ENCODE results near the gene WBP1.
"Not testable (repeated sequence)": the region's sequence is repeated elsewhere in the genome, so short reads cannot be mapped to it uniquely, and the experiment has no call there.

The WBP1 gene

GRCh38 chr2:74457129-74457548 lies 1.1 kb upstream of the WBP1 start:
- no peak for DNase-seq

GRCh38 chr2:74457549-74458131 lies 598 bp upstream of the WBP1 start:
- peak; percentile 86 to 88 for DNase-seq

GRCh38 chr2:74458938-74459363 lies 713 bp downstream of the WBP1 start:
- DNase-seq, result no peak

- DNase-seq, result not testable (repeated sequence)
These were observed 1.4 kb downstream of the WBP1 start for GRCh38 chr2:74459503-74460118.

GRCh38 chr2:74460187-74460586 lies 1.9 kb downstream of the WBP1 start:
- not testable (repeated sequence) for DNase-seq

GRCh38 chr2:74461187-74462053 lies 3.2 kb downstream of the WBP1 start:
- DNase-seq, result no peak

- DNase-seq, result no peak
These were observed 4.0 kb downstream of the WBP1 start for GRCh38 chr2:74462054-74462785.

GRCh38 chr2:74462786-74463105 lies 4.5 kb downstream of the WBP1 start:
- DNase-seq, result no peak

GRCh38 chr2:74464406-74464805 lies 6.2 kb downstream of the WBP1 start:
- no peak for DNase-seq

GRCh38 chr2:74470742-74471141 lies 12.5 kb downstream of the WBP1 start:
- DNase-seq, result not testable (repeated sequence)

GRCh38 chr2:74471332-74472065 lies 13.3 kb downstream of the WBP1 start:
- no peak for DNase-seq

- peak; percentile 95 to 96 for DNase-seq
These were observed 14.1 kb downstream of the WBP1 start, which contains the start of gene MRPL53 for GRCh38 chr2:74472086-74472944. Gene MRPL53 (minus strand): TSS chr2:74472680. CDS start chr2:74472660, 20 bp downstream.

- no peak for DNase-seq
These were observed 14.7 kb downstream of the WBP1 start for GRCh38 chr2:74472945-74473258.

- no peak for DNase-seq
These were observed 16.2 kb downstream of the WBP1 start for GRCh38 chr2:74474481-74474880.

GRCh38 chr2:74474899-74475298 lies 16.7 kb downstream of the WBP1 start:
- DNase-seq, result no peak

GRCh38 chr2:74481431-74481830 lies 23.2 kb downstream of the WBP1 start:
- no peak for DNase-seq

GRCh38 chr2:74481961-74482800 lies 23.9 kb downstream of the WBP1 start:
- peak; percentile 60 to 65 for DNase-seq

- DNase-seq, result peak; percentile 93 to 95
These were observed 24.8 kb downstream of the WBP1 start, which contains the start of the genes CCDC142 and TTC31 for GRCh38 chr2:74482801-74483674. Gene CCDC142 (minus strand): TSS chr2:74482998. CDS start chr2:74482837, 161 bp downstream. Gene TTC31 (plus strand): TSS chr2:74483081. CDS start chr2:74483096, 15 bp downstream.

GRCh38 chr2:74483675-74484164 lies 25.5 kb downstream of the WBP1 start:
- DNase-seq, result not testable (repeated sequence)
